Adrenal gland (tissue), 12 donors: ENCODE results near the gene ELP5. TPM values are rescaled to one million over a fixed set of nuclear protein-coding genes. Genes with fewer than 3 reads are reported as not detected.

Experiments
- DNase-seq, 7 donors: peaks; one replicate each; pipeline ENCODE4 v3.0.0-alpha.2; 2019 to 2020
- H3K27ac ChIP-seq, 5 donors: fragments of 200-600 bp; sonication (generic) in 4 of 5; 1 replicate in 3 of 5; 2 replicates in 2 of 5; pipeline versions ENCODE4 v1.5.1 to v1.8.0; 2016 to 2020; ENCODE audit warnings: mild to moderate bottlenecking in 1 of 5
- H3K27me3 ChIP-seq: fragments of 200-600 bp; 2 replicates; pipeline ENCODE4 v1.8.0; 2021
- H3K36me3 ChIP-seq, 2 donors: fragments of 200-600 bp; replicated peaks in 1 of 2; 1 replicate in 1 of 2; 2 replicates in 1 of 2; pipeline versions ENCODE4 v1.5.1 to v1.8.0; 2018 to 2022
- H3K4me1 ChIP-seq, 2 donors: fragments of 200-600 bp; replicated peaks in 1 of 2; 1 replicate in 1 of 2; 2 replicates in 1 of 2; pipeline versions ENCODE4 v1.5.1 to v1.8.0; 2018 to 2021
- H3K4me3 ChIP-seq, 4 donors: fragments of 200-600 bp; sonication (generic) in 3 of 4; one replicate each; pipeline ENCODE4 v1.5.1; 2016 to 2018
- H3K9me3 ChIP-seq, 3 donors: fragments of 200-600 bp; sonication (generic) in 1 of 3; replicated peaks in 1 of 3; 1 replicate in 2 of 3; 2 replicates in 1 of 3; pipeline versions ENCODE4 v1.5.1 to v1.8.0; 2016 to 2021
- CTCF ChIP-seq, 6 experiments: fragments of 450-650 bp in 4 of 6; fragments of 200-600 bp in 2 of 6; sonication (generic) in 1 of 6; IDR thresholded peaks; 1 replicate in 5 of 6; 2 replicates in 1 of 6; pipeline versions ENCODE4 v1.5.1 to v1.8.0; 2016 to 2021; ENCODE audit warnings: antibody characterized with exemption in 6 of 6, mild to moderate bottlenecking in 2 of 6, moderate library complexity in 1 of 6
- POLR2A ChIP-seq, 2 donors: fragments of 450-650 bp; IDR thresholded peaks; one replicate each; pipeline ENCODE4 v1.6.1; 2017; ENCODE audit warnings: antibody characterized with exemption in 2 of 2, mild to moderate bottlenecking in 2 of 2, moderate library complexity in 1 of 2
- WGBS, 4 donors: extraction: QIAGEN DNeasy Blood & Tissue Kit in 2 of 4; methylation state at CpG; one replicate each; pipeline versions ENCODE4 v1.1.5 to v1.1.7; 2013 to 2017; 5-methylcytosine and 5-hydroxymethylcytosine counted together
- intact Hi-C, 2 donors: fragments of 100-400 bp; cut with DNase I; formaldehyde crosslinking; loops; one replicate each; pipeline versions ENCODE4 v1.14.1 to v1.15.0; 2022 to 2023
- polyA plus RNA-seq, 3 donors: library from polyadenylated mRNA; stranded (reverse); fragments of 200-250 nt in 2 of 3; fragments of 350-450 nt in 1 of 3; fragmentation: Illumina TruSeq in 1 of 3; extraction: RNeasy Lipid Tissue Mini Kit (QIAGEN cat#74804) in 1 of 3; gene quantifications; one replicate each; pipeline ENCODE4 v1.2.3, GENCODE V29; 2013 to 2014
- total RNA-seq, 9 donors: library from RNA; depleted of rRNA in 4 of 9; stranded (reverse); fragments of >200 nt in 4 of 9; fragments of 120-200 nt in 1 of 9; fragmentation: NEBNext Ultra II Directional in 1 of 9; extraction: Animal tissue kit (Norgen Biotek cat#: 25700) in 1 of 9; gene quantifications; one replicate each; pipeline versions ENCODE4 v1.1.0 to v1.2.4, GENCODE V29; 2013 to 2023
- donor health status: healthy with polysubstance abuse.
- donor health status: Bipolar disorder and iron deficiency.
- donor health status: DM: yes; HTN: yes; CAD: no.
- donor health status: DM: no; HTN: no; CAD: no.
- donor health status: DM: no; HTN: no; CAD: no.
- donor health status: DM: yes; HTN: yes; CAD: no.

Gene ELP5
- total and polyA plus RNA-seq, 12 donors = 28.0 to 96.5 (median 61.3) TPM

DNA sequence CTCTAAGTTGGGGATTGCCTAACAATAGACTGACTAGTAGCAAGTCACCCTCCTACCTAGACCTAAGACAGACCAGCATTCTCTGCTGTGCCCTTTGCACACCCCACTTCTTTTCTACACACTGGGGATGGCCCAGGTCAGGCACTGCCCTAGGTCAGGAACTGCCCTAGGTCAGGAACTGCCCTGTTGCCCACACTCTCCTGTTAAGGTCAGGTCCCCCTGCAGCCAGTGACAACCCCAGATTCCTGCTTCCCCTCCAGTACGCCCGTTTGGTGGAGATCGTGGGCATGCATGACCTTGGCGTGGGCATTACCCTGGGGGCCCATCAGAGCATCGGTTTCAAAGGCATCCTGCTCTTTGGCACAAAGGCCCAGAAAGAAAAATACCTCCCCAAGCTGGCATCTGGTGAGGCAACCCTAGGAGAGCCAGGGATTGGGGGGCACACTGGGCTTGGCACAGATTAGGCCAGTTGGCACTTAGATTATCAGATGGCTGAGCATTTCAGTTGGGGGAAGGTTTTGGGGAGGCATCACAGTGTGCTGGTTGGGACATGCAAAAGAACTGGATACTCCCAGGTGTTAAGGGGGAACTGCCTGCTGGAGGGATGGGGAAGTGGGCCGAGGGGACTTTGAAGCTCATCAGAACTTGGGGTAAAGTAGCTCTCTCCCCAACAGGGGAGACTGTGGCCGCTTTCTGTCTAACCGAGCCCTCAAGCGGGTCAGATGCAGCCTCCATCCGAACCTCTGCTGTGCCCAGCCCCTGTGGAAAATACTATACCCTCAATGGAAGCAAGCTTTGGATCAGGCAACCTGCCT, 30.5 kb upstream of the ELP5 start:
- TF ChIP-seq CTCF (IDR thresholded peaks at IDR 0.05) (no peak), POLR2A (IDR thresholded peaks at IDR 0.05) (peak in 1 of 2 donors; percentile 4)
- peak in 4 of 7 donors; percentile 17 to 38 (median 22) for DNase-seq
- Histone ChIP-seq H3K27ac (peak overlapping the region in 4 of 5 donors; percentile 93 to 100 (median 98)), H3K36me3 (peaks cover 0 to 45% of the 10 kb centered on the region in 2 donors), H3K9me3 (no peaks in the 10 kb centered on the region), H3K4me1 (peaks cover 39 to 63% of the 10 kb centered on the region in 2 donors), H3K4me3 (peak overlapping the region in 1 of 4 donors; percentile 99), H3K27me3 (no peaks in the 10 kb centered on the region)
- intact Hi-C loops = no loop called here
- WGBS, 4 donors = 52 to 62% (median 54%) methylated on average over 7 to 10 of the region's 10 CpGs

- H3K36me3 ChIP-seq = peaks cover 0 to 54% of the 10 kb centered on the region in 2 donors
- TF ChIP-seq CTCF (IDR thresholded peaks at IDR 0.05) (no peak), POLR2A (IDR thresholded peaks at IDR 0.05) (no peak)
- no peaks in the 10 kb centered on the region for H3K27me3 ChIP-seq
- peak overlapping the region in 3 of 5 donors; percentile 93 to 100 (median 99) for H3K27ac ChIP-seq
- DNase-seq = peak in 4 of 7 donors; percentile 21 to 44 (median 40)
- H3K4me1 ChIP-seq = peaks cover 33 to 62% of the 10 kb centered on the region in 2 donors
- H3K4me3 ChIP-seq = no peak overlapping the region
- intact Hi-C loops = no loop called here
- 65 to 71% (median 71%) methylated on average over 11 to 15 of the region's 15 CpGs for WGBS, 4 donors
- no peaks in the 10 kb centered on the region for H3K9me3 ChIP-seq
These were observed 29.7 kb upstream of the ELP5 start for GRCh38 chr17:7222093-7222971.

DNA sequence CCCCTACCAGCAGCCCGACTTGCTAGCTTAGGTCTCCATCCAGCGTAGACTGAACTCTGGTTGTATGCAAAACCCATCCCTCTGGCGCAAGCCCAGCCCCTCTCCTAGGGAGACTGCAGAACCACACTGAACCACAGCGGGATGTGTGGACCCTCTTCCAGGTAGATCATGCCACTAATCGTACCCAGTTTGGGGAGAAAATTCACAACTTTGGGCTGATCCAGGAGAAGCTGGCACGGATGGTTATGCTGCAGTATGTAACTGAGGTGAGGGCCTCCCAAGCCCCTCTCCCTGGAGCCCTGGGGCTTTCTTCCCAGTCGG, 29.1 kb upstream of the ELP5 start:
- WGBS, 4 donors = 63 to 70% (median 67%) methylated on average over 3 to 7 of the region's 7 CpGs
- Histone ChIP-seq H3K36me3 (peaks cover 0 to 60% of the 10 kb centered on the region in 2 donors), H3K4me3 (no peak overlapping the region), H3K4me1 (peaks cover 30 to 58% of the 10 kb centered on the region in 2 donors), H3K9me3 (no peaks in the 10 kb centered on the region), H3K27ac (peak overlapping the region in 2 of 5 donors; percentile 38 to 100), H3K27me3 (no peaks in the 10 kb centered on the region)
- peak in 3 of 7 donors; percentile 22 to 60 (median 57) for DNase-seq
- TF ChIP-seq CTCF (IDR thresholded peaks at IDR 0.05) = no peak
- no peak for TF ChIP-seq POLR2A (IDR thresholded peaks at IDR 0.05)
- intact Hi-C loops = no loop called here

DNA sequence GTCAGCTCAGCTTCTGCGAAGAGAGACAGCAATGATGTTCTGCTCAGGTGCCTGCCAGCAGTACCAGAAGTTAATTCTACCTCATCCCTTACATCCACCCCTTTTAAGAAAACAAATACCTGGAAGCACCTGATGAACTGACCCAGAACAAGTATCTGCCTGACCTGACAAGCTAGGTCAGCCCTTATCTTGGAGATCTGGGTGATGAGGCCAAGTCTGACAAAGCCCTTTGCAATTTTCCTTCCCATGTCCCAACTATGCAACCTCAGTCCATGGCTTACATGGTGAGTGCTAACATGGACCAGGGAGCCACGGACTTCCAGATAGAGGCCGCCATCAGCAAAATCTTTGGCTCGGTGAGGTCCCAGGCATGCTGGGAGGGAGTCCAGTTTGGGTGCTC, 28.6 kb upstream of the ELP5 start:
- H3K27ac ChIP-seq = peak overlapping the region in 3 of 5 donors; percentile 38 to 100 (median 51)
- peaks cover 26 to 54% of the 10 kb centered on the region in 2 donors for H3K4me1 ChIP-seq
- peak in 1 of 7 donors; percentile 48 for DNase-seq
- peaks cover 0 to 64% of the 10 kb centered on the region in 2 donors for H3K36me3 ChIP-seq
- intact Hi-C loops = no loop called here
- H3K9me3 ChIP-seq = no peaks in the 10 kb centered on the region
- 67 to 73% (median 72%) methylated on average over 1 to 4 of the region's 4 CpGs for WGBS, 4 donors
- TF ChIP-seq CTCF (IDR thresholded peaks at IDR 0.05) (no peak), POLR2A (IDR thresholded peaks at IDR 0.05) (no peak)
- no peaks in the 10 kb centered on the region for H3K27me3 ChIP-seq
- H3K4me3 ChIP-seq = no peak overlapping the region
